AG04450 (cell line): ENCODE results near the gene EML1. TPM values are rescaled to one million over a fixed set of nuclear protein-coding genes. Genes with fewer than 3 reads are reported as not detected.

Experiments used
- CTCF ChIA-PET: fragments of 300-600, 350-600 bp; formaldehyde crosslinking; extraction: SDS; loops from one replicate; lab custom pipeline; 2022; ENCODE audit warnings: antibody characterized with exemption, inconsistent platforms; lab: Charles Lee
- POLR2A ChIA-PET: fragments of 350-600 bp; formaldehyde crosslinking; extraction: SDS; loops from one replicate; lab custom pipeline; 2021; ENCODE audit warnings: antibody characterized with exemption, inconsistent platforms; lab: Yijun Ruan, JAX
- DNase-seq: peaks from one replicate; pipeline ENCODE4 v3.0.0-alpha.2; 2011; ENCODE audit warnings: low read depth, low spot score
- H3K27ac ChIP-seq: one replicate; pipeline ENCODE4 v1.5.1; 2012; ENCODE audit warnings: low read depth, low read length, control low read depth
- H3K27me3 ChIP-seq: one replicate; pipeline ENCODE4 v1.6.0; 2012; ENCODE audit warnings: low read length; ENCODE audit not compliant: control insufficient read depth, insufficient read depth
- H3K4me3 ChIP-seq: 2 replicates; pipeline ENCODE4 v1.5.1; 2011; ENCODE audit warnings: mild to moderate bottlenecking, low read depth, low read length, control low read depth
- H3K9me3 ChIP-seq: 2 replicates; pipeline ENCODE4 v1.5.1; 2012; ENCODE audit warnings: low read length; ENCODE audit not compliant: control insufficient read depth, insufficient read depth
- polyA plus RNA-seq: library from polyadenylated mRNA; depleted of rRNA; stranded (reverse); fragments of >200 nt; gene quantifications from 2 replicates; pipeline ENCODE4 v1.2.3, GENCODE V29; 2011
- TF ChIP-seq, protein P1 (sequence below): IDR thresholded peaks from 2 replicates; pipeline ENCODE4 v1.5.1; 2011; ENCODE audit warnings: low read depth, low read length, control low read depth, inconsistent platforms

The EML1 gene
- polyA plus RNA-seq, 1 experiment: 37.7 TPM

DNA sequence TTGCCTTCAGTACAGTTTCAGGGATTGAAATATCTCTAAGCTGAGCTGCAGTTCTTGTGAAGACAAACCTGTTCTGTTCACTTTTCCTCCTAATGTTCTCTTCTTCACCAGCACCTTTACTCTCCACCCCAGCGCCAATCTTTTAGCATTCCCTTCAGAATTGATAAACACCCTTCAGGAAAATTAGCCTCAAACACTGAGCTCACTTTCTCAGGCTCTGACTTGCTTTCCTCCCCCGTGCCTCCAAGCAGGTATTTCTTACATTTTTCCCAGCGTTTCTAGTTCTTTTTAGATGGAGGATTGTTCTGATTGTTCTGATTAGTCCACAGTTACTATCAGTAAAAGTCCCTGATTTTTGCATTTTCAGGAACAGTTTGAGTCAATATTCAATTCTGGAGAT lies 183.5 kb downstream of the EML1 start:
- Histone ChIP-seq H3K4me3 (no peak overlapping the region), H3K9me3 (peaks cover 8% of the 10 kb centered on the region), H3K27ac (no peak overlapping the region), H3K27me3 (no peaks in the 10 kb centered on the region)
- ChIA-PET CTCF (interaction anchor here (1.3 kb wide), 1 partner anchor 132 kb away, joined by 13 read pairs; no protein-coding TSS in a partner anchor), POLR2A (no interaction called here)
- DNase-seq: no peak
- TF ChIP-seq, protein P1, sequence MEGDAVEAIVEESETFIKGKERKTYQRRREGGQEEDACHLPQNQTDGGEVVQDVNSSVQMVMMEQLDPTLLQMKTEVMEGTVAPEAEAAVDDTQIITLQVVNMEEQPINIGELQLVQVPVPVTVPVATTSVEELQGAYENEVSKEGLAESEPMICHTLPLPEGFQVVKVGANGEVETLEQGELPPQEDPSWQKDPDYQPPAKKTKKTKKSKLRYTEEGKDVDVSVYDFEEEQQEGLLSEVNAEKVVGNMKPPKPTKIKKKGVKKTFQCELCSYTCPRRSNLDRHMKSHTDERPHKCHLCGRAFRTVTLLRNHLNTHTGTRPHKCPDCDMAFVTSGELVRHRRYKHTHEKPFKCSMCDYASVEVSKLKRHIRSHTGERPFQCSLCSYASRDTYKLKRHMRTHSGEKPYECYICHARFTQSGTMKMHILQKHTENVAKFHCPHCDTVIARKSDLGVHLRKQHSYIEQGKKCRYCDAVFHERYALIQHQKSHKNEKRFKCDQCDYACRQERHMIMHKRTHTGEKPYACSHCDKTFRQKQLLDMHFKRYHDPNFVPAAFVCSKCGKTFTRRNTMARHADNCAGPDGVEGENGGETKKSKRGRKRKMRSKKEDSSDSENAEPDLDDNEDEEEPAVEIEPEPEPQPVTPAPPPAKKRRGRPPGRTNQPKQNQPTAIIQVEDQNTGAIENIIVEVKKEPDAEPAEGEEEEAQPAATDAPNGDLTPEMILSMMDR: no peak

DNA sequence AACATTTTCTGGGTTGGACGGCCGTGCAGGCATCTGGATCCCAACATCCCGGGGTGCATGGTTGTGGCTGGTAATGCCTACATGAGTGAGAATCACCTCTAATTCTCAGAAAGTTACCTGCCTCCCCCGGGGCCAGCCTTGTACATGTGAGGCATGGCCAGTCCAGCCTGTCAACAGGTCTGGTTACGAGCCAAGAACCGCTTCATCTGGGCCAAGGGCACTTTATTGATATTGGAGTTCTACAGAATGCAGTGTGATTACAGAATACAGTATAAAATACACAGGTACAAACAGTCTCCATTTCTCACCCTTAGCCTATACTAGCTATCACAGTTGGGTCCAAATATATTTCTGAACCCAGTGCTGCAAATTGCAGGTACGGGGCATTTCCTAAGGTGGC lies 187.1 kb downstream of the EML1 start:
- Histone ChIP-seq H3K4me3 (no peak overlapping the region), H3K27ac (no peak overlapping the region), H3K27me3 (no peaks in the 10 kb centered on the region), H3K9me3 (no peaks in the 10 kb centered on the region)
- no peak for DNase-seq
- ChIA-PET POLR2A (no interaction called here), CTCF (interaction anchor here (1.0 to 6.2 kb wide), 2 partner anchors 73 to 130 kb away, joined by 3 to 137 read pairs; no protein-coding TSS in a partner anchor)
- TF ChIP-seq, protein P1: no peak

DNA sequence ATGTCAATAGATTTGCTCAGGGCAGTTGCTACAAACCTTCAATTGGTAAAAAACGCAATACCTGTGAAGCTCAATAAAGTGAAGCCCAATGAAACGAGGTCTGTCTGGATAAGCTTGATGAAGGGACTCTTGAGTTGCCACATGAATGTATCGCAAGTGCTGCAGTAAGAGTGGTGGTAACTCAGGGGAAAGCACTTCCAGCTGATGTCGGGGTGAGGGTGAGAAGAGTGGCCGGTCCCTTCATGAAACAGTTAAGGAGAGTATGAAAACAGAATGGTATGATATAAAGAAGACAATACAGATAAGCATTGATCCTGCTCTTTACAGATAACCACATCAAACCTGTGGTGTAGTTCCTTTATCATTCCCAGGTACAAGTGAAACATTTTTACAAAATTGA lies 188.6 kb downstream of the EML1 start:
- TF ChIP-seq, protein P1: no peak
- POLR2A ChIA-PET: no interaction called here

DNA sequence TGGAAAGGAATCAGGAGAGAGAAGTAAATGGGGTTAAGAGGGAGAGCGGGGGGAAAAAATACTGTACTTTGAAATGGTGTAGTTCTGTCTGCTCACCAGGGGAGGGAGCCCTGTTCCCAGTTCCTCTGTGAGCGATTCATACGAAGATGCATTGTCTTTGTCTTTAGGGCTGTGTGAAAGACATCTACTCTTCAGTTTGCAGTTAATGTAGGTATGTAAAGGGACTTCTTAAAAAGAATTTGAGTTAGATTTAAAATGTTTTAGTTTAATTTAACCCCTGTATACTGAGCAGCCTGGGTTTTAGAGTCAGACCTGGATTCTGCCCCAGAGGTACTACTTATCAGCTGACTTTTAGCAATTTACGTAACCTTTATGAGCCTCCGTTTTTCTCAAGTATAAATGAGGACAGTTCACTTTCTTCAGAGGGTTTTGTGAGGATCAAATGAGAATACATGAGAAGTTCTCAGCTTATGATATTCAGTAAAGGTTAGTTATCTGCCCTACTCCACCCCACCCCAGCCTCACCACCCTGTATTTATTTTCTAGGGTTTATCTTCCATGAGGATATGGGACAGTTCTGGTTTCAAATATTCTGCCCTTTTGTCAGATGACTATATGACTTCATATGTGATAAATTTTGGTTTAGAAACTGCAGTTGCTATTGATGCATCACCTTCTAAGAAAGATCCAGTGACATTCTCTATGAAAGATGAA lies 189.5 kb downstream of the EML1 start:
- TF ChIP-seq, protein P1: peak; percentile 93
- Histone ChIP-seq H3K4me3 (no peak overlapping the region), H3K9me3 (no peaks in the 10 kb centered on the region), H3K27me3 (no peaks in the 10 kb centered on the region), H3K27ac (no peak overlapping the region)
- ChIA-PET POLR2A (interaction anchor here (0.7 kb wide), 1 partner anchor 120 kb away, joined by 4 read pairs; no protein-coding TSS in a partner anchor), CTCF (interaction anchor here (0.5 to 6.2 kb wide), 29 partner anchors 8 to 296 kb away, joined by 3 to 137 read pairs (median 4); no protein-coding TSS in a partner anchor)
- peak; percentile 45 for DNase-seq

More for the DNA sequence above, 188.6 kb downstream of the EML1 start:
- CTCF ChIA-PET: interaction anchor here (0.5 to 6.2 kb wide), 16 partner anchors 9 to 211 kb away, joined by 3 to 137 read pairs (median 8); no protein-coding TSS in a partner anchor
- Histone ChIP-seq H3K4me3 (no peak overlapping the region), H3K27me3 (no peaks in the 10 kb centered on the region), H3K27ac (no peak overlapping the region), H3K9me3 (no peaks in the 10 kb centered on the region)
- no peak for DNase-seq
